Measurements from ENCODE around the gene NPAS1. TPM values are rescaled to one million over a fixed set of nuclear protein-coding genes. Genes with fewer than 3 reads are reported as not detected.

Gene NPAS1
- polyA plus RNA-seq, 1 donor from 2014 or later = not detected

- no peaks in the 10 kb centered on the region for H4K20me1 ChIP-seq (ENCODE audit: insufficient read depth)
- H2AFZ ChIP-seq (ENCODE audit: low read depth, low read length) = no peak overlapping the region
- no peak overlapping the region for H3K4me2 ChIP-seq (ENCODE audit: low read length)
- H3K9me2 ChIP-seq (ENCODE audit: insufficient read depth, low read length) = no peaks in the 10 kb centered on the region
- TF ChIP-seq EP300 (conservative IDR thresholded peaks at IDR 0.05; ENCODE audit: poor library complexity, severe bottlenecking) (no peak), CTCF (IDR thresholded peaks at IDR 0.05; ENCODE audit: poor library complexity, severe bottlenecking) (no peak), TAF1 (IDR thresholded peaks at IDR 0.05; ENCODE audit: low read depth) (no peak), EZH2 (IDR thresholded peaks at IDR 0.05; ENCODE audit: borderline replicate concordance, insufficient read depth, low read length, poor library complexity, severe bottlenecking) (no peak), RAD21 (conservative IDR thresholded peaks at IDR 0.05) (no peak), POLR2AphosphoS5 (IDR thresholded peaks at IDR 0.05) (no peak), REST (IDR thresholded peaks at IDR 0.05; ENCODE audit: borderline replicate concordance) (no peak), SMC3 (conservative IDR thresholded peaks at IDR 0.05; ENCODE audit: poor library complexity) (no peak), MXI1 (conservative IDR thresholded peaks at IDR 0.05; ENCODE audit: poor library complexity, severe bottlenecking) (no peak)
- no peak overlapping the region for H3K9ac ChIP-seq (ENCODE audit: low read length)
- H3K9me3 ChIP-seq (ENCODE audit: low read length) = no peaks in the 10 kb centered on the region
- no peaks in the 10 kb centered on the region for H3K36me3 ChIP-seq (ENCODE audit: insufficient read depth, low read length)
- H3K79me2 ChIP-seq (replicated peaks; ENCODE audit: insufficient read depth, low read length) = no peaks in the 10 kb centered on the region
- H3K4me3 ChIP-seq (ENCODE audit: low read length) = no peak overlapping the region
- H3F3A ChIP-seq (ENCODE audit: insufficient read depth, low read length, poor library complexity, severe bottlenecking) = no peaks in the 10 kb centered on the region
- no peak overlapping the region for H3K27ac ChIP-seq (ENCODE audit: low read length)
- no peaks in the 10 kb centered on the region for H3K27me3 ChIP-seq (ENCODE audit: insufficient read depth, low read depth, low read length)
Observed at GRCh38 chr19:47065242-47065641, 45.6 kb downstream of the NPAS1 start.

GRCh38 chr19:47066376-47067214, 47.0 kb downstream of the NPAS1 start:
- no peaks in the 10 kb centered on the region for H4K20me1 ChIP-seq (ENCODE audit: insufficient read depth)
- H3K4me2 ChIP-seq (ENCODE audit: low read length) = no peak overlapping the region
- no peak for TF ChIP-seq MXI1 (conservative IDR thresholded peaks at IDR 0.05; ENCODE audit: poor library complexity, severe bottlenecking)
- TF ChIP-seq EZH2 (IDR thresholded peaks at IDR 0.05; ENCODE audit: borderline replicate concordance, insufficient read depth, low read length, poor library complexity, severe bottlenecking) = no peak
- no peak for TF ChIP-seq REST (IDR thresholded peaks at IDR 0.05; ENCODE audit: borderline replicate concordance)
- H3K27ac ChIP-seq (ENCODE audit: low read length) = no peak overlapping the region
- no peak overlapping the region for H2AFZ ChIP-seq (ENCODE audit: low read depth, low read length)
- no peaks in the 10 kb centered on the region for H3K9me2 ChIP-seq (ENCODE audit: insufficient read depth, low read length)
- H3F3A ChIP-seq (ENCODE audit: insufficient read depth, low read length, poor library complexity, severe bottlenecking) = no peaks in the 10 kb centered on the region
- no peaks in the 10 kb centered on the region for H3K79me2 ChIP-seq (replicated peaks; ENCODE audit: insufficient read depth, low read length)
- H3K4me3 ChIP-seq (ENCODE audit: low read length) = no peak overlapping the region
- no peaks in the 10 kb centered on the region for H3K36me3 ChIP-seq (ENCODE audit: insufficient read depth, low read length)
- no peaks in the 10 kb centered on the region for H3K9me3 ChIP-seq (ENCODE audit: low read length)
- no peaks in the 10 kb centered on the region for H3K27me3 ChIP-seq (ENCODE audit: insufficient read depth, low read depth, low read length)
- no peak overlapping the region for H3K9ac ChIP-seq (ENCODE audit: low read length)

Data from neural cell (in vitro differentiated cells).